Calu3 (cell line): ENCODE data around the gene FPR2. TPM values are rescaled to one million over a fixed set of nuclear protein-coding genes. Genes with fewer than 3 reads are reported as not detected.

Experiments
- BruUV-seq: library from RNA; stranded (reverse); fragments of 400-500 nt; replicated peaks from 2 replicates; lab custom pipeline; 2021; lab: Mats Ljungman, UMichigan
- CTCF ChIA-PET: fragments of 300-600 bp; sonication (Branson Sonifier 250); formaldehyde crosslinking; loops from one replicate; lab custom pipeline; 2022; ENCODE audit warnings: antibody characterized with exemption; lab: Charles Lee
- DNase-seq: peaks from one replicate; pipeline ENCODE4 v3.0.0; 2022
- H3K27ac Mint-ChIP-seq: one replicate; pipeline ENCODE4 v1.8.0; 2022; ENCODE audit warnings: mixed read lengths; ENCODE audit not compliant: unreplicated experiment
- H3K27me3 Mint-ChIP-seq: one replicate; pipeline ENCODE4 v1.8.0; 2022; ENCODE audit warnings: mixed read lengths; ENCODE audit not compliant: unreplicated experiment
- H3K36me3 Mint-ChIP-seq: one replicate; pipeline ENCODE4 v1.8.0; 2022; ENCODE audit warnings: mild to moderate bottlenecking, moderate library complexity, mixed read lengths; ENCODE audit not compliant: insufficient read depth, unreplicated experiment
- H3K4me1 Mint-ChIP-seq: one replicate; pipeline ENCODE4 v1.8.0; 2022; ENCODE audit warnings: mild to moderate bottlenecking, low read depth, mixed read lengths; ENCODE audit not compliant: unreplicated experiment
- H3K4me3 Mint-ChIP-seq: one replicate; pipeline ENCODE4 v1.8.0; 2022; ENCODE audit warnings: mild to moderate bottlenecking, low read depth, moderate library complexity, mixed read lengths; ENCODE audit not compliant: unreplicated experiment
- H3K9me3 Mint-ChIP-seq: one replicate; pipeline ENCODE4 v1.8.0; 2022; ENCODE audit warnings: low read depth, mixed read lengths; ENCODE audit not compliant: unreplicated experiment
- intact Hi-C: fragments of 100-400 bp; cut with micrococcal nuclease; formaldehyde crosslinking; loops from one replicate; pipeline ENCODE4 v1.10.0; 2022; ENCODE audit not compliant: unreplicated experiment
- total RNA-seq: library from RNA; stranded (reverse); gene quantifications from 2 replicates; pipeline ENCODE4 v1.2.3, GENCODE V29; 2022
- TF ChIP-seq, protein P1 (sequence below): fragments of 200-600 bp; IDR thresholded peaks from one replicate; pipeline ENCODE4 v1.8.0; 2022; ENCODE audit warnings: antibody characterized with exemption; ENCODE audit not compliant: unreplicated experiment

FPR2 gene
- total RNA-seq, 1 experiment from 2014 or later: not detected

DNA sequence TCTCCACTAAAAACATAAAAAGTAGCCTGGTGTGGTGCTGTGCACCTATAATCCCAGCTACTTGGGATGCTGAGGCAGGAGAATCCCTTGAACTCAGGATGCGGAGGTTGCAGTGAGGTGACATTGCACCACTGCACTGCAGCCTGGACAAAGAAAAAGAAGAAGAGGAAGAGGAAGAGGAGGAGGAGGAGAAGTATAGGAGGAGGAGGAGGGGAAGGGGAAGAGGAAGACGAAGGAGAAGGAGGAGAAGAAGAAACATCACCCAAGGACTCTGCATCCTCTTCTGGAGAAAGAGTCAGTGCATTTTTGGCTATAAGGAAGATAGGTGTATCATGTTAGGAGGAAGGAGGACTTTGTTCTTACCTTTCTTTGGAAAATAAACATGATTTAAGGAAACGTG is 21.0 kb downstream of the FPR2 start:
- H3K36me3 Mint-ChIP-seq: no peaks in the 10 kb centered on the region
- no peak overlapping the region for H3K27ac Mint-ChIP-seq
- H3K9me3 Mint-ChIP-seq: peaks cover 2% of the 10 kb centered on the region

DNA sequence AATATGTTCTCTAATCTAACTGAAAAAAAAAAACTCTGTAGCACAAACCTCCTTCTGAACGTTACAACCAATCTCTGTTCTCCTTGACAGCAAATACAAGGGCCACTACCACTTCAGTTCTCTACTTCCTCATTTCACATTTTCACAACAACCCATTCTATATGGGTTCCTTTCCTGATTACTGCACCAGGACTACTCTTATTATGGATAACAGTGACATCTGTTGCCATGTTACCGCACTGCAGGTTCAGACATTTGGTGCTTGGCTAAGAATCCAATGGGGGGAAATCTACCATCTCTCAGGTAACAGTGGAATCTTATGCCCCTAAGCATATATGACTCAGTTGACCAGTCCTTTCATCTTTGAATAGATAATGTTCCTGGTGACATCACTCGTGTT is 22.4 kb downstream of the FPR2 start:
- H3K27me3 Mint-ChIP-seq: no peaks in the 10 kb centered on the region
- CTCF ChIA-PET: no interaction called here
- H3K27ac Mint-ChIP-seq: no peak overlapping the region

More for the DNA sequence above, 21.0 kb downstream of the FPR2 start:
- no peak for DNase-seq
- H3K4me1 Mint-ChIP-seq: no peaks in the 10 kb centered on the region
- H3K4me3 Mint-ChIP-seq: no peak overlapping the region
- no TSS peak for BruUV-seq
- H3K27me3 Mint-ChIP-seq: no peaks in the 10 kb centered on the region
- CTCF ChIA-PET: no interaction called here
- intact Hi-C loops: loop anchor here (2.0 kb wide), 1 partner anchor 121 kb away; no protein-coding TSS in a partner anchor
- TF ChIP-seq, protein P1, sequence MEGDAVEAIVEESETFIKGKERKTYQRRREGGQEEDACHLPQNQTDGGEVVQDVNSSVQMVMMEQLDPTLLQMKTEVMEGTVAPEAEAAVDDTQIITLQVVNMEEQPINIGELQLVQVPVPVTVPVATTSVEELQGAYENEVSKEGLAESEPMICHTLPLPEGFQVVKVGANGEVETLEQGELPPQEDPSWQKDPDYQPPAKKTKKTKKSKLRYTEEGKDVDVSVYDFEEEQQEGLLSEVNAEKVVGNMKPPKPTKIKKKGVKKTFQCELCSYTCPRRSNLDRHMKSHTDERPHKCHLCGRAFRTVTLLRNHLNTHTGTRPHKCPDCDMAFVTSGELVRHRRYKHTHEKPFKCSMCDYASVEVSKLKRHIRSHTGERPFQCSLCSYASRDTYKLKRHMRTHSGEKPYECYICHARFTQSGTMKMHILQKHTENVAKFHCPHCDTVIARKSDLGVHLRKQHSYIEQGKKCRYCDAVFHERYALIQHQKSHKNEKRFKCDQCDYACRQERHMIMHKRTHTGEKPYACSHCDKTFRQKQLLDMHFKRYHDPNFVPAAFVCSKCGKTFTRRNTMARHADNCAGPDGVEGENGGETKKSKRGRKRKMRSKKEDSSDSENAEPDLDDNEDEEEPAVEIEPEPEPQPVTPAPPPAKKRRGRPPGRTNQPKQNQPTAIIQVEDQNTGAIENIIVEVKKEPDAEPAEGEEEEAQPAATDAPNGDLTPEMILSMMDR: no peak

DNA sequence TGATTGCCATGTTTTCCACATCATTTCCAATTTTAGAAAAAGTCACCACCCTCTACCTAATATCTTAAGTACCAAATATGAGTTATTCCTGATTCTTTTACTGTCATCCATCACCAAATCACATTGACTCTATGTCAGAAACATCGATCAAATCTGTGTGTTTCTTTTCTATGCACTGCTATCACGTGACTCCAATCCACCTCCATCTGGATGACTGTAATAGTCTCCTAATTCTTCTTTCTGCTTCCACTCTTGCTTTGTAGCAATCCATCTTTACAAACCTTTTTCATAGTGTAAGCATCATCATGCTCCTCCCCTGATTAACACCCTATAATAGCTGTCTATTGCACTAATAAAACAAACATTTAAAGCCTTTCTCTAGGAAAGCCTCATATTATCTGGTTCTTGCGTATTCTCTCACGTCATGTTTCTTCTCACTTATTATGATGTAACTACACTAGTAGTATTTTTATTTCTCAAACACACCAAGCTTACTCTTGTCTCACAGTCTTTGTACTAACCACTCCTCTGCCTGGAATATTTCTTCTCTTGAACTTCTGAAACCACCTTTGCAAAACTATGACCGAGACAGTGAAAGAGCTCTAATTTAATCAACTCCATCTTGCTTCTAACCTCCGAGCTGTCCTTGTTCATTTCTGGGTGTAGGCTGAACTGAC is 23.3 kb downstream of the FPR2 start:
- H3K9me3 Mint-ChIP-seq: peaks cover 9% of the 10 kb centered on the region
- CTCF ChIA-PET: no interaction called here
- H3K36me3 Mint-ChIP-seq: no peaks in the 10 kb centered on the region
- no peak overlapping the region for H3K27ac Mint-ChIP-seq
- H3K4me3 Mint-ChIP-seq: no peak overlapping the region
- DNase-seq: no peak
- H3K27me3 Mint-ChIP-seq: no peaks in the 10 kb centered on the region
- TF ChIP-seq, protein P1: no peak
- intact Hi-C loops: no loop called here
- no TSS peak for BruUV-seq
- no peaks in the 10 kb centered on the region for H3K4me1 Mint-ChIP-seq

More for the DNA sequence above, 22.4 kb downstream of the FPR2 start:
- intact Hi-C loops: loop anchor here (1.0 to 2.0 kb wide), 2 partner anchors 123 to 310 kb away; no protein-coding TSS in a partner anchor
- TF ChIP-seq, protein P1: no peak
- Mint-ChIP-seq H3K4me1 (no peaks in the 10 kb centered on the region), H3K4me3 (no peak overlapping the region), H3K36me3 (no peaks in the 10 kb centered on the region), H3K9me3 (peaks cover 6% of the 10 kb centered on the region)
- no TSS peak for BruUV-seq
- peak; percentile 22 for DNase-seq

DNA sequence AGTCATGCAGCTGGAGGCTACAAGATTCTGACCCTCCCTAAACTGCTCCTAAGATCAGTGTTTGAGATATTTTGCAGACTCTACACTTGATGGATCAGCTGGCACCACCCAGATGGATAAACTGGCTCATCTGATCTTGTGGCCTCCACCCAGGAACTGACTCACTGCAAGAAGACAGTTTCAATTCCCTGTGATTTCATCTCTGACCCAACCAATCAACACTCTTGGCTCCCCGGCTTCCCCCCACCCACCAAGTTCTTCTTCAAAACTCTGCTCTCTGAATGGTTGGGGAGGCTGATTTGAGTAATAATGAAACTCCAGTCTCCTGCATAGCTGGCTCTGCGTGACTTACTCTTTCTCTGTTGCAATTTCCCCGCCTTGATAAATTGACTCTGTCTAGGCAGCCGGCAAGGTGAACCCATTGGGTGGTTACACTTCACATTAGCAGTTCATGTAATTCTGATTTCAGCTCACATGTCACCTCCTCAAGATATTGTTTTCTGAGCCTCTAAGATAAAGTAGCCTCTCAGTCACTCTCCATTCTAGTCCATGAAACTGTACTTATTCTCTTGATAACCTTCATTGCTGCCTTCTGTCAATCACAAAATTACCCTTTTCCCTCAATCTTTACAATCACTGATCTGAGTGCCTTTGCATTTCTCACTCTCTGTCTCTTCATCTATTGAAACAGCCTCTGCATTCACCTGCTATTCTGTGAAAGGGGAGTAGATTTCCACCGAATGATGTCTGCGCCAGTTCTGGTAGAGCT is 24.1 kb downstream of the FPR2 start:
- no peaks in the 10 kb centered on the region for H3K36me3 Mint-ChIP-seq
- peaks cover 9% of the 10 kb centered on the region for H3K9me3 Mint-ChIP-seq
- BruUV-seq: no TSS peak
- TF ChIP-seq, protein P1: no peak
- no peaks in the 10 kb centered on the region for H3K27me3 Mint-ChIP-seq
- no peak overlapping the region for H3K27ac Mint-ChIP-seq
- no peak overlapping the region for H3K4me3 Mint-ChIP-seq
- CTCF ChIA-PET: no interaction called here
- DNase-seq: no peak
- intact Hi-C loops: no loop called here
- no peaks in the 10 kb centered on the region for H3K4me1 Mint-ChIP-seq
